Measurements from ENCODE around the gene MCEMP1. TPM values are rescaled to one million over a fixed set of nuclear protein-coding genes. Genes with fewer than 3 reads are reported as not detected.

Gene MCEMP1
- total and polyA plus RNA-seq, 7 donors: 0.18 to 0.54 (median 0.28) TPM; not detected in 1

DNA sequence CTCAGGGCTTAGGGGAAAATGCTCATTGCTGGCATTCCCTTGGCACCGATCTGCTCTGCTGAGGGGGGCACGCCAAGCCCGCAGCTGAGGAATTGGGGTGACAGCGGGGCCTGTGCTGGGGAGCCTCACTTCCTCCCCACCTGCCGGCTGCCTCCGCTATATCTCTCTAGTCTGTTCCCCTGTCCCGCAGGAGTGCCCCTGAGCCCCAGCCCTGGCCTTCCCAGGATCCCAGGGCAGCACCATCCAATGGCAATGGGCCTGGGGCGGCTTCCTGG is 30.5 kb upstream of the MCEMP1 start:
- DNase-seq: no peak
- H3K27ac ChIP-seq: no peak overlapping the region

DNA sequence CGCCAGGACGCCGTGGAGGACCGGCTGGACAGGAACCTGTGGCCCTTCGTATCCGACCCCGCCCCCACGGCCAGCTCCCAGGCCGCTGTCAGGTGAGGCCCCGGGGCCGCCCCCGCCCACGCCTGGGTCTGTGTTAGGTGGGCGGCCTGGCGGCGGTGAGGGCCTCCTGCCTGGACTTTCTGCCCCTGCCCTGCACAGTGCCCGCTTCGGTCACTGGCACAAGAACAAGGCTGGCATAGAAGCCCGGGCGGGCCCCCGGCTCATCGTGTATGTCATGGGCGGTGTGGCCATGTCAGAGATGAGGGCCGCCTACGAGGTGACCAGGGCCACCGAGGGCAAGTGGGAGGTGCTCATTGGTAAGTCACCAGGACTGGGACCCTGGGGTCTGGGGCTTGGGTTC is 29.7 kb upstream of the MCEMP1 start:
- no peak overlapping the region for H3K4me3 ChIP-seq
- ATAC-seq (no peak), DNase-seq (no peak)
- no peak overlapping the region for H3K27ac ChIP-seq
- WGBS, 3 donors: 84 to 91% (median 91%) methylated on average over 25 to 26 of the region's 26 CpGs
- intact Hi-C loops (cut with DNase I): no loop called here
- H3K27me3 ChIP-seq (ENCODE audit: insufficient read depth in 3 of 3, low read length in 2 of 3): peaks cover 0 to 4% (median 0%) of the 10 kb centered on the region in 3 donors
- TF ChIP-seq, protein P1, sequence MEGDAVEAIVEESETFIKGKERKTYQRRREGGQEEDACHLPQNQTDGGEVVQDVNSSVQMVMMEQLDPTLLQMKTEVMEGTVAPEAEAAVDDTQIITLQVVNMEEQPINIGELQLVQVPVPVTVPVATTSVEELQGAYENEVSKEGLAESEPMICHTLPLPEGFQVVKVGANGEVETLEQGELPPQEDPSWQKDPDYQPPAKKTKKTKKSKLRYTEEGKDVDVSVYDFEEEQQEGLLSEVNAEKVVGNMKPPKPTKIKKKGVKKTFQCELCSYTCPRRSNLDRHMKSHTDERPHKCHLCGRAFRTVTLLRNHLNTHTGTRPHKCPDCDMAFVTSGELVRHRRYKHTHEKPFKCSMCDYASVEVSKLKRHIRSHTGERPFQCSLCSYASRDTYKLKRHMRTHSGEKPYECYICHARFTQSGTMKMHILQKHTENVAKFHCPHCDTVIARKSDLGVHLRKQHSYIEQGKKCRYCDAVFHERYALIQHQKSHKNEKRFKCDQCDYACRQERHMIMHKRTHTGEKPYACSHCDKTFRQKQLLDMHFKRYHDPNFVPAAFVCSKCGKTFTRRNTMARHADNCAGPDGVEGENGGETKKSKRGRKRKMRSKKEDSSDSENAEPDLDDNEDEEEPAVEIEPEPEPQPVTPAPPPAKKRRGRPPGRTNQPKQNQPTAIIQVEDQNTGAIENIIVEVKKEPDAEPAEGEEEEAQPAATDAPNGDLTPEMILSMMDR (IDR thresholded peaks at IDR 0.05): no peak
- H3K4me1 ChIP-seq: peaks cover under 1% of the 10 kb centered on the region
- H3K9me3 ChIP-seq: no peaks in the 10 kb centered on the region
- H3K36me3 ChIP-seq (ENCODE audit: insufficient read depth in 1 of 2, low read depth in 1 of 2): no peaks in the 10 kb centered on the region

More for the DNA sequence above, 30.5 kb upstream of the MCEMP1 start:
- Histone ChIP-seq H3K27me3 (ENCODE audit: insufficient read depth in 3 of 3, low read length in 2 of 3) (peaks cover 0 to 4% (median 0%) of the 10 kb centered on the region in 3 donors), H3K4me3 (no peak overlapping the region), H3K9me3 (no peaks in the 10 kb centered on the region), H3K4me1 (no peaks in the 10 kb centered on the region), H3K36me3 (ENCODE audit: insufficient read depth in 1 of 2, low read depth in 1 of 2) (no peaks in the 10 kb centered on the region)
- TF ChIP-seq, protein P1 (IDR thresholded peaks at IDR 0.05): no peak
- intact Hi-C loops (cut with DNase I): no loop called here
- ATAC-seq: no peak
- 66 to 83% (median 81%) methylated on average over 7 to 8 of the region's 8 CpGs for WGBS, 3 donors

DNA sequence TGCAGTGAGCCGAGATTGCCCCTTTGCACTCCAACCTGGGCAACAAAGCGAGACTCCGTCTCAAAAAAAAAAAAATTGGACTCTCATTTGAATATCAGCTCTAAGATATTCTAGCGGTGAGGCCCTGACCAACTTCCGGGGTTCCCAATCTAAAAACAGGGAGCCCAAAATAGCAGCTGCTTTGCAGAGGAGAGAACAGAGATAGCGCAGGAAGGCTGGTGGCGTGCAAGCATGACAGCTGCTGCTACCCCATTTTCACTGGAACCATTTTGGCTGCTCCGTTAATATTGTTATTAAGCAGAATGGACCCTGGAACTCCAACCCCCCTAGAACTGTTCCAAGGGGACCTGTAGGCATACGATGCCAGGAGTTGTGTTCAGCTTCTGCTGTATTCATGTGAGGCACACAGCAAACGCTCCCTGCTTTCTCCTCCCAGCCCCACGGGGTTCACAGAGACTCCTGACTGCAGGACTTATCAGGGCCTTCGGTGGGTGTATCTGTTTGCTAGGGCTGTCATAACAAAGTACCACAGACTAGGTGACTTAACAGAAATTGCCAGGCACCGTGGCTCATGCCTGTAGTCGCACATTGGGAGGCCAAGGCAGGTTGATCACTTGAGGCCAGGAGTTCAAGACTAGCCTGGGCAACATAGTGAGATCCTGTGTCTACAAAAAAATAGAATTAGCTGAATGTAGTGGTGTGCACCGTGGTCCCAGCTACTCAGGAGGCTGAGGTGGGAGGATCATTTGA is 28.4 kb upstream of the MCEMP1 start:
- Histone ChIP-seq H3K27me3 (ENCODE audit: insufficient read depth in 3 of 3, low read length in 2 of 3) (peaks cover 0 to 4% (median 0%) of the 10 kb centered on the region in 3 donors), H3K4me3 (no peak overlapping the region), H3K36me3 (ENCODE audit: insufficient read depth in 1 of 2, low read depth in 1 of 2) (no peaks in the 10 kb centered on the region), H3K27ac (no peak overlapping the region), H3K9me3 (no peaks in the 10 kb centered on the region), H3K4me1 (peaks cover 4% of the 10 kb centered on the region)
- DNase-seq (no peak), ATAC-seq (no peak)
- intact Hi-C loops (cut with DNase I): no loop called here
- TF ChIP-seq, protein P1 (IDR thresholded peaks at IDR 0.05): no peak
- WGBS, 3 donors: 79 to 85% (median 82%) methylated on average over 15 of the region's 15 CpGs

DNA sequence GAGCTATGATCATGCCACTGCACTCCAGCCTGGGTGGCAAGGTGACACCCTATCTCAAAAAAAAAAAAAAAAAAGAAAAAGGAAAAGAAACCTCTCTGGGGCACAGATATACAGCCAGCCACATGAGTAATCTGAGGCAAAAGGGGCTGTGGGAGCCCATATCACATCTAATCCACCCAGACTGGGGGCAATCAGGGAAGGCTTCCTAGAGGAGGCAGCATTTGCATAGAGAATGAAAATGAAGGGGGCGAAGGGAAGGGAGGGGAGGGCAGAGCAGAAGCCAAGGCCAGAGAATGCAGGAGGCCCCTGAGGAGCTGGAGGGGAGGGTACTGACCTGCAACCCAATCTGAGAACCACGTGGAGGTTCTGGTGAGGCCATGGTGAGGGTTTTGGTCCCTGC is 26.7 kb upstream of the MCEMP1 start:
- H3K36me3 ChIP-seq (ENCODE audit: insufficient read depth in 1 of 2, low read depth in 1 of 2): no peaks in the 10 kb centered on the region
- ATAC-seq (no peak), DNase-seq (no peak)
- H3K9me3 ChIP-seq: no peaks in the 10 kb centered on the region
- 38 to 50% (median 42%) methylated on average over 2 of the region's 2 CpGs for WGBS, 3 donors
- intact Hi-C loops (cut with DNase I): loop anchor here (2.0 kb wide), 2 partner anchors 31 to 149 kb away; partner anchors contain the start of gene TRAPPC5 (in 1 of the 2)
- H3K4me3 ChIP-seq: no peak overlapping the region
- H3K27me3 ChIP-seq (ENCODE audit: insufficient read depth in 3 of 3, low read length in 2 of 3): no peaks in the 10 kb centered on the region
- TF ChIP-seq, protein P1 (IDR thresholded peaks at IDR 0.05): no peak
- H3K27ac ChIP-seq: no peak overlapping the region
- H3K4me1 ChIP-seq: peaks cover 4% of the 10 kb centered on the region

Measured in psoas muscle (tissue), 8 donors.